H9 (cell line): ENCODE data around the gene ETV4. TPM values are rescaled to one million over a fixed set of nuclear protein-coding genes. Genes with fewer than 3 reads are reported as not detected.
A peak's percentile ranks its signal among the peaks of the same experiment; 100 is the strongest.

Experiments used
- DNase-seq: peaks from one replicate; pipeline ENCODE4 v3.0.0-alpha.2; 2017
- H2AFZ ChIP-seq: one replicate; pipeline ENCODE4 v1.6.1; 2013; ENCODE audit warnings: mild to moderate bottlenecking, low read length, control low read depth, moderate library complexity
- H2AK5ac ChIP-seq: 2 replicates; pipeline ENCODE4 v1.6.1; 2013; ENCODE audit warnings: low read length, control low read depth, mixed read lengths; ENCODE audit not compliant: insufficient read length
- H2BK120ac ChIP-seq: one replicate; pipeline ENCODE4 v1.6.1; 2013; ENCODE audit warnings: low read depth, mild to moderate bottlenecking, low read length, control low read depth, inconsistent platforms; ENCODE audit not compliant: poor library complexity, severe bottlenecking
- H2BK12ac ChIP-seq: 2 replicates; pipeline ENCODE4 v1.6.1; 2013; ENCODE audit warnings: low read length, control low read depth, mixed read lengths, low read depth; ENCODE audit not compliant: insufficient read length
- H2BK15ac ChIP-seq: 2 replicates; pipeline ENCODE4 v1.6.1; 2013; ENCODE audit warnings: low read depth, low read length, control low read depth
- H2BK20ac ChIP-seq: one replicate; pipeline ENCODE4 v1.6.1; 2013; ENCODE audit warnings: low read depth, mild to moderate bottlenecking, low read length, control low read depth, inconsistent platforms; ENCODE audit not compliant: poor library complexity, severe bottlenecking
- H2BK5ac ChIP-seq: 2 replicates; pipeline ENCODE4 v1.6.1; 2013; ENCODE audit warnings: low read length, control low read depth, mixed read lengths; ENCODE audit not compliant: insufficient read length
- H3K14ac ChIP-seq: 2 replicates; pipeline ENCODE4 v1.6.1; 2013; ENCODE audit warnings: low read length, control low read depth; ENCODE audit not compliant: insufficient read depth
- H3K18ac ChIP-seq: 2 replicates; pipeline ENCODE4 v1.6.1; 2013; ENCODE audit warnings: low read depth, mild to moderate bottlenecking, mixed read lengths, low read length, control low read depth; ENCODE audit not compliant: insufficient read length
- H3K23ac ChIP-seq: 2 replicates; pipeline ENCODE4 v1.6.1; 2013; ENCODE audit warnings: low read length, control low read depth, mixed read lengths, low read depth; ENCODE audit not compliant: insufficient read length
- H3K23me2 ChIP-seq: 2 replicates; pipeline ENCODE4 v1.6.1; 2013; ENCODE audit warnings: low read depth, mild to moderate bottlenecking, mixed read lengths, low read length, control low read depth; ENCODE audit not compliant: insufficient read length, poor library complexity, severe bottlenecking
- H3K27ac ChIP-seq: 2 replicates; pipeline ENCODE4 v1.5.1; 2013; ENCODE audit warnings: low read length, control low read depth, mixed read lengths, low read depth; ENCODE audit not compliant: insufficient read length
- H3K27me3 ChIP-seq: 2 replicates; pipeline ENCODE4 v1.6.1; 2013; ENCODE audit warnings: low read length, control low read depth, inconsistent platforms; ENCODE audit not compliant: insufficient read depth
- H3K4ac ChIP-seq: 2 replicates; pipeline ENCODE4 v1.6.1; 2013; ENCODE audit warnings: low read depth, mild to moderate bottlenecking, control low read depth, inconsistent platforms, low read length, moderate library complexity
- H3K4me1 ChIP-seq: 2 replicates; pipeline ENCODE4 v1.6.1; 2013; ENCODE audit warnings: low read length, control low read depth, inconsistent platforms; ENCODE audit not compliant: insufficient read depth
- H3K4me2 ChIP-seq: 2 replicates; pipeline ENCODE4 v1.6.1; 2013; ENCODE audit warnings: low read length, control low read depth, mixed read lengths; ENCODE audit not compliant: insufficient read length, insufficient read depth
- H3K56ac ChIP-seq: 2 replicates; pipeline ENCODE4 v1.6.1; 2013; ENCODE audit warnings: low read depth, mild to moderate bottlenecking, mixed read lengths, low read length, control low read depth; ENCODE audit not compliant: insufficient read length
- H3K79me1 ChIP-seq: 2 replicates; pipeline ENCODE4 v1.6.1; 2013; ENCODE audit warnings: low read depth, mild to moderate bottlenecking, moderate library complexity, low read length, control low read depth, inconsistent platforms; ENCODE audit not compliant: insufficient read depth, poor library complexity, severe bottlenecking
- H3K79me2 ChIP-seq: 2 replicates; pipeline ENCODE4 v1.6.1; 2013; ENCODE audit warnings: low read length, control low read depth, inconsistent platforms; ENCODE audit not compliant: insufficient read depth
- H3K9ac ChIP-seq: 2 replicates; pipeline ENCODE4 v1.6.1; 2013; ENCODE audit warnings: low read length, control low read depth, mixed read lengths; ENCODE audit not compliant: insufficient read length; ENCODE audit errors: extremely low read depth
- H3K9me3 ChIP-seq: one replicate; pipeline ENCODE4 v1.6.1; 2013; ENCODE audit warnings: low read depth, low read length, inconsistent platforms; ENCODE audit not compliant: control insufficient read depth
- H3T11ph ChIP-seq: one replicate; pipeline ENCODE4 v1.6.1; 2013; ENCODE audit warnings: mild to moderate bottlenecking, low read length, control low read depth, inconsistent platforms
- H4K20me1 ChIP-seq: one replicate; pipeline ENCODE4 v1.6.1; 2013; ENCODE audit not compliant: control insufficient read depth, insufficient read length, insufficient read depth
- H4K5ac ChIP-seq: 2 replicates; pipeline ENCODE4 v1.6.1; 2013; ENCODE audit warnings: low read depth, mild to moderate bottlenecking, mixed read lengths, low read length, control low read depth; ENCODE audit not compliant: insufficient read length
- H4K8ac ChIP-seq: replicated peaks from 2 replicates; pipeline ENCODE4 v1.6.1; 2013; ENCODE audit warnings: low read length, control low read depth, mixed read lengths, low read depth; ENCODE audit not compliant: insufficient read length
- H4K91ac ChIP-seq: 2 replicates; pipeline ENCODE4 v1.6.1; 2013; ENCODE audit warnings: low read depth, mild to moderate bottlenecking, moderate library complexity, mixed read lengths, low read length, control low read depth; ENCODE audit not compliant: insufficient read length
- H3K27ac Mint-ChIP-seq, 3 experiments: 2 replicates in 2 of 3; 3 replicates in 1 of 3; pipeline ENCODE4 v1.8.0; 2020 to 2021; ENCODE audit warnings: mixed read lengths in 3 of 3, mild to moderate bottlenecking in 1 of 3, moderate library complexity in 1 of 3
- H3K27me3 Mint-ChIP-seq: 2 replicates; pipeline ENCODE4 v1.8.0; 2021; ENCODE audit warnings: low read depth, mild to moderate bottlenecking, moderate library complexity, mixed read lengths
- H3K36me3 Mint-ChIP-seq, 3 experiments: 2 replicates in 2 of 3; 3 replicates in 1 of 3; pipeline ENCODE4 v1.8.0; 2020 to 2021; ENCODE audit warnings: low read depth in 3 of 3, mixed read lengths in 3 of 3; ENCODE audit not compliant: insufficient read depth in 1 of 3
- H3K4me1 Mint-ChIP-seq, 2 experiments: 2 replicates each; pipeline ENCODE4 v1.8.0; 2020; ENCODE audit warnings: mixed read lengths in 2 of 2
- H3K4me3 Mint-ChIP-seq, 2 experiments: 2 replicates in 1 of 2; 3 replicates in 1 of 2; pipeline ENCODE4 v1.8.0; 2020 to 2021; ENCODE audit warnings: mild to moderate bottlenecking in 2 of 2, mixed read lengths in 2 of 2, moderate library complexity in 1 of 2
- H3K9me3 Mint-ChIP-seq, 2 experiments: 2 replicates in 1 of 2; 3 replicates in 1 of 2; pipeline ENCODE4 v1.8.0; 2020; ENCODE audit warnings: mild to moderate bottlenecking in 2 of 2, mixed read lengths in 2 of 2, moderate library complexity in 1 of 2
- WGBS: extraction: QIAGEN DNeasy Blood & Tissue Kit; methylation state at CpG from one replicate; pipeline ENCODE4 v1.1.7; 2013; ENCODE audit warnings: missing lambda C conversion rate, low lambda C conversion rate, mixed read lengths; ENCODE audit not compliant: insufficient read length; ENCODE audit errors: extremely low coverage; 5-methylcytosine and 5-hydroxymethylcytosine counted together
- total RNA-seq: library from RNA; stranded (reverse); gene quantifications from 2 replicates; pipeline ENCODE4 v1.2.1, GENCODE V29; 2021
- TF ChIP-seq, protein P1 (sequence below): fragments of 200-600 bp; sonication (generic); conservative IDR thresholded peaks from 3 replicates; pipeline ENCODE4 v1.8.0; 2021; ENCODE audit warnings: antibody characterized with exemption, mild to moderate bottlenecking

The ETV4 gene
- total RNA-seq, 1 experiment from 2014 or later = 74.4 TPM

DNA sequence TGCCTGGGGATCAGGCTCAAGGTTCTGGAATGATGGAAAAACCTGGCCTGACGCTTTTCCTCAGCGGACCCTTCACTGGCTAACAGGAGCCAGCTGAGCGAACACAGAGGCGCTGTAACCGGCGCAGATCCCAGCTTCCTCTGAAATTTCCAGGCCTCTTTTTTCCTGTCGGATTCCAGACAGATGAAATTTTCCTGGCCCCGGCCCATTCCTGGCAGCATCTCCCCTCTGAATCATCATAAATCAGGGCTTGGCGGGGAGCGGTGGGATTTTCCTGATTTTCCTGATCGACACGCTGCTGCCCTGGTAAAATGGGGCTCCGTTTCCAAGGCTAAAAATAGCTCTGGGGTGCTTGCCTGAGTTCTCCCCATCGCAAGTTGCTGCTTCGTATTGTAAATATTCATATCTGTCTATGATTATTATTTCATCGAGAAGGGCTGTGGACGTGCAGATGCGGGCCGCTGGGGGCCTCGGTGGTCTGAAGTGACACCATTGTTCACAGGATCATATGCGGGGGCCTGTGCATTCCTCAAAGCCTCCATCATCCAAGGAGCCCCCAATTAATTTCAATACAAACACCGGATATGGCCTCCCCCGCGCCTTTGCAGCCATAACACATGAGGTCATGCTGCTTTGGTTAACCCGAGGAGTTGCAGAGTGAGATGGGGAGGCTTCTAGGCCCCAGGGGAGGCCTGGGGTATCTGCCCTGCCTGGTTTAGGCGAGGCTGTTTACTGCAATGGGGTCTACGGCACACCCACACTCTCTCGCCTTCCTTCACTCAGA, 45.8 kb upstream of the ETV4 start:
- H2BK12ac ChIP-seq = no peak overlapping the region
- Mint-ChIP-seq H3K9me3 (peaks cover 0 to 7% of the 10 kb centered on the region in 2 experiments; a peak in 3 of 5 replicates), H3K27me3 (no peaks in the 10 kb centered on the region; the same call in 1 of the 2 replicates), H3K36me3 (peaks cover 0 to 4% (median 0%) of the 10 kb centered on the region in 3 experiments; a peak in 3 of 7 replicates), H3K4me1 (peaks cover 12 to 24% of the 10 kb centered on the region in 2 experiments), H3K27ac (peak overlapping the region in 2 of 3 experiments; percentile 50 to 62; a peak in 2 of 7 replicates), H3K4me3 (no peak overlapping the region)
- no peaks in the 10 kb centered on the region for H3K79me1 ChIP-seq
- no peak overlapping the region for H3K18ac ChIP-seq
- H3K4me2 ChIP-seq = no peak overlapping the region
- peak overlapping the region; percentile 85 for H2BK120ac ChIP-seq
- no peaks in the 10 kb centered on the region for H3K23me2 ChIP-seq
- no peak for DNase-seq
- 0 out of 2 replicates have a peak overlapping the region, but pooled peaks have one; percentile 56 for H3K14ac ChIP-seq
- no peak overlapping the region for H3K56ac ChIP-seq
- H3K4ac ChIP-seq = no peak overlapping the region
- H3T11ph ChIP-seq = no peak overlapping the region
- no peak overlapping the region for H4K8ac ChIP-seq
- H3K9me3 ChIP-seq = no peaks in the 10 kb centered on the region
- no peak overlapping the region for H4K91ac ChIP-seq
- no peak overlapping the region for H3K23ac ChIP-seq
- no peak overlapping the region for H3K9ac ChIP-seq
- H2BK20ac ChIP-seq = no peak overlapping the region
- TF ChIP-seq, protein P1, sequence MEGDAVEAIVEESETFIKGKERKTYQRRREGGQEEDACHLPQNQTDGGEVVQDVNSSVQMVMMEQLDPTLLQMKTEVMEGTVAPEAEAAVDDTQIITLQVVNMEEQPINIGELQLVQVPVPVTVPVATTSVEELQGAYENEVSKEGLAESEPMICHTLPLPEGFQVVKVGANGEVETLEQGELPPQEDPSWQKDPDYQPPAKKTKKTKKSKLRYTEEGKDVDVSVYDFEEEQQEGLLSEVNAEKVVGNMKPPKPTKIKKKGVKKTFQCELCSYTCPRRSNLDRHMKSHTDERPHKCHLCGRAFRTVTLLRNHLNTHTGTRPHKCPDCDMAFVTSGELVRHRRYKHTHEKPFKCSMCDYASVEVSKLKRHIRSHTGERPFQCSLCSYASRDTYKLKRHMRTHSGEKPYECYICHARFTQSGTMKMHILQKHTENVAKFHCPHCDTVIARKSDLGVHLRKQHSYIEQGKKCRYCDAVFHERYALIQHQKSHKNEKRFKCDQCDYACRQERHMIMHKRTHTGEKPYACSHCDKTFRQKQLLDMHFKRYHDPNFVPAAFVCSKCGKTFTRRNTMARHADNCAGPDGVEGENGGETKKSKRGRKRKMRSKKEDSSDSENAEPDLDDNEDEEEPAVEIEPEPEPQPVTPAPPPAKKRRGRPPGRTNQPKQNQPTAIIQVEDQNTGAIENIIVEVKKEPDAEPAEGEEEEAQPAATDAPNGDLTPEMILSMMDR = no peak
- H3K79me2 ChIP-seq = no peaks in the 10 kb centered on the region
- no peaks in the 10 kb centered on the region for H4K20me1 ChIP-seq
- H4K5ac ChIP-seq = no peak overlapping the region
- H2BK15ac ChIP-seq = no peak overlapping the region
- H2BK5ac ChIP-seq = no peak overlapping the region
- no peak overlapping the region for H2AK5ac ChIP-seq
- no CpG with 5 or more reads among the region's 28 CpGs for WGBS
- no peaks in the 10 kb centered on the region for H3K4me1 ChIP-seq
- no peak overlapping the region for H3K27ac ChIP-seq
- H2AFZ ChIP-seq = no peak overlapping the region
- no peaks in the 10 kb centered on the region for H3K27me3 ChIP-seq
